KOPT-K1 (cell line): ENCODE data around the gene CABLES2.
"Not testable (repeated sequence)": the region's sequence is repeated elsewhere in the genome, so short reads cannot be mapped to it uniquely, and the experiment has no call there.

Experiments used
- H3K27ac ChIP-seq: fragments of 200-600 bp; sonication (generic); 2 replicates; pipeline ENCODE4 v1.5.1; 2016; ENCODE audit warnings: antibody characterized with exemption, mild to moderate bottlenecking, low read depth, low read length; ENCODE audit not compliant: poor library complexity, severe bottlenecking
- H3K36me3 ChIP-seq: fragments of 200-600 bp; sonication (generic); 2 replicates; pipeline ENCODE4 v1.5.1; 2017; ENCODE audit warnings: antibody characterized with exemption, mild to moderate bottlenecking, low read length, moderate library complexity; ENCODE audit not compliant: insufficient read depth
- H3K9me3 ChIP-seq: fragments of 200-600 bp; sonication (generic); 2 replicates; pipeline ENCODE4 v1.5.1; 2017; ENCODE audit warnings: antibody characterized with exemption, low read length, mild to moderate bottlenecking; ENCODE audit not compliant: insufficient read depth, poor library complexity, severe bottlenecking

The CABLES2 gene

GRCh38 chr20:62382306-62383198 is 24.5 kb downstream of the CABLES2 start:
- H3K9me3 ChIP-seq: no peaks in the 10 kb centered on the region
- H3K27ac ChIP-seq: no peak overlapping the region
- H3K36me3 ChIP-seq: peaks cover 10% of the 10 kb centered on the region

- Histone ChIP-seq H3K36me3 (peaks cover 8% of the 10 kb centered on the region; the same call in 1 of the 2 replicates), H3K27ac (no peak overlapping the region), H3K9me3 (no peaks in the 10 kb centered on the region)
Measured at GRCh38 chr20:62381842-62382241, 25.2 kb downstream of the CABLES2 start.

GRCh38 chr20:62381202-62381797 is 25.8 kb downstream of the CABLES2 start:
- no peaks in the 10 kb centered on the region for H3K9me3 ChIP-seq
- H3K36me3 ChIP-seq: peaks cover 8% of the 10 kb centered on the region; the same call in 1 of the 2 replicates
- H3K27ac ChIP-seq: no peak overlapping the region

GRCh38 chr20:62378215-62378614 is 28.9 kb downstream of the CABLES2 start:
- Histone ChIP-seq H3K36me3 (peaks cover 8% of the 10 kb centered on the region; the same call in 1 of the 2 replicates), H3K9me3 (no peaks in the 10 kb centered on the region), H3K27ac (no peak overlapping the region)

- Histone ChIP-seq H3K27ac (no peak overlapping the region), H3K9me3 (no peaks in the 10 kb centered on the region), H3K36me3 (peaks cover 8% of the 10 kb centered on the region; the same call in 1 of the 2 replicates)
Measured at GRCh38 chr20:62377615-62378178, 29.4 kb downstream of the CABLES2 start.

- Histone ChIP-seq H3K36me3 (peaks cover 6% of the 10 kb centered on the region; the same call in 1 of the 2 replicates), H3K27ac (no peak overlapping the region)
Measured at GRCh38 chr20:62377064-62377461, 30.0 kb downstream of the CABLES2 start.

GRCh38 chr20:62376112-62377063 is 30.7 kb downstream of the CABLES2 start:
- H3K27ac ChIP-seq: no peak overlapping the region
- no peaks in the 10 kb centered on the region for H3K9me3 ChIP-seq
- no peaks in the 10 kb centered on the region; the same call in 1 of the 2 replicates for H3K36me3 ChIP-seq

More at GRCh38 chr20:62377064-62377461, 30.0 kb downstream of the CABLES2 start:
- no peaks in the 10 kb centered on the region for H3K9me3 ChIP-seq

- no peaks in the 10 kb centered on the region for H3K36me3 ChIP-seq
- H3K9me3 ChIP-seq: no peaks in the 10 kb centered on the region
- H3K27ac ChIP-seq: no peak overlapping the region
Measured at GRCh38 chr20:62374331-62375152, 32.5 kb downstream of the CABLES2 start.

- H3K27ac ChIP-seq, H3K36me3 ChIP-seq, H3K9me3 ChIP-seq: not testable (repeated sequence)
Measured at GRCh38 chr20:62373631-62374179, 33.4 kb downstream of the CABLES2 start.

- no peaks in the 10 kb centered on the region for H3K9me3 ChIP-seq
- H3K27ac ChIP-seq: no peak overlapping the region
- H3K36me3 ChIP-seq: no peaks in the 10 kb centered on the region
Measured at GRCh38 chr20:62372042-62372993, 34.8 kb downstream of the CABLES2 start.

GRCh38 chr20:62371588-62372041 is 35.5 kb downstream of the CABLES2 start:
- Histone ChIP-seq H3K9me3 (no peaks in the 10 kb centered on the region), H3K27ac (no peak overlapping the region), H3K36me3 (no peaks in the 10 kb centered on the region)

GRCh38 chr20:62370807-62371587 is 36.1 kb downstream of the CABLES2 start:
- H3K9me3 ChIP-seq: no peaks in the 10 kb centered on the region
- no peaks in the 10 kb centered on the region for H3K36me3 ChIP-seq
- no peak overlapping the region for H3K27ac ChIP-seq
